ENCODE results near the gene TRH.

GRCh38 chr3:129940086-129940485 is 34.4 kb upstream of the TRH start:
- TF ChIP-seq, protein P1, sequence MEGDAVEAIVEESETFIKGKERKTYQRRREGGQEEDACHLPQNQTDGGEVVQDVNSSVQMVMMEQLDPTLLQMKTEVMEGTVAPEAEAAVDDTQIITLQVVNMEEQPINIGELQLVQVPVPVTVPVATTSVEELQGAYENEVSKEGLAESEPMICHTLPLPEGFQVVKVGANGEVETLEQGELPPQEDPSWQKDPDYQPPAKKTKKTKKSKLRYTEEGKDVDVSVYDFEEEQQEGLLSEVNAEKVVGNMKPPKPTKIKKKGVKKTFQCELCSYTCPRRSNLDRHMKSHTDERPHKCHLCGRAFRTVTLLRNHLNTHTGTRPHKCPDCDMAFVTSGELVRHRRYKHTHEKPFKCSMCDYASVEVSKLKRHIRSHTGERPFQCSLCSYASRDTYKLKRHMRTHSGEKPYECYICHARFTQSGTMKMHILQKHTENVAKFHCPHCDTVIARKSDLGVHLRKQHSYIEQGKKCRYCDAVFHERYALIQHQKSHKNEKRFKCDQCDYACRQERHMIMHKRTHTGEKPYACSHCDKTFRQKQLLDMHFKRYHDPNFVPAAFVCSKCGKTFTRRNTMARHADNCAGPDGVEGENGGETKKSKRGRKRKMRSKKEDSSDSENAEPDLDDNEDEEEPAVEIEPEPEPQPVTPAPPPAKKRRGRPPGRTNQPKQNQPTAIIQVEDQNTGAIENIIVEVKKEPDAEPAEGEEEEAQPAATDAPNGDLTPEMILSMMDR (IDR thresholded peaks at IDR 0.05): no peak
- TF ChIP-seq POLR2A (IDR thresholded peaks at IDR 0.05) (no peak), EP300 (IDR thresholded peaks at IDR 0.05) (no peak)

Data from tibial nerve (tissue), 4 donors.